CD14-positive monocyte (primary cell): ENCODE data around the gene PKP4. TPM values are rescaled to one million over a fixed set of nuclear protein-coding genes. Genes with fewer than 3 reads are reported as not detected.

Experiments used
- DNase-seq, 3 donors: peaks; one replicate each; pipeline ENCODE4 v3.0.0-alpha.2; 2011 to 2022
- H2AFZ ChIP-seq: 2 replicates; pipeline ENCODE4 v1.6.0; 2012; ENCODE audit warnings: mild to moderate bottlenecking, low read depth, low read length, inconsistent platforms; ENCODE audit not compliant: insufficient read depth, poor library complexity, severe bottlenecking
- H3K27ac ChIP-seq, 2 donors: 1 replicate in 1 of 2; 2 replicates in 1 of 2; pipeline ENCODE4 v1.5.1; 2012 to 2013; ENCODE audit warnings: low read length in 2 of 2, control low read depth in 1 of 2, inconsistent platforms in 1 of 2, low read depth in 1 of 2, mild to moderate bottlenecking in 1 of 2
- H3K27me3 ChIP-seq, 2 donors: one replicate each; pipeline versions ENCODE4 v1.6.0 to v1.6.1; 2011 to 2013; ENCODE audit warnings: low read length in 2 of 2; ENCODE audit not compliant: control insufficient read depth in 2 of 2, insufficient read depth in 2 of 2
- H3K36me3 ChIP-seq, 2 donors: replicated peaks in 1 of 2; 1 replicate in 1 of 2; 2 replicates in 1 of 2; pipeline versions ENCODE4 v1.5.1 to v1.6.1; 2012 to 2013; ENCODE audit warnings: low read length in 2 of 2, control low read depth in 1 of 2, inconsistent platforms in 1 of 2, mild to moderate bottlenecking in 1 of 2; ENCODE audit not compliant: insufficient read depth in 2 of 2, control insufficient read depth in 1 of 2
- H3K4me1 ChIP-seq, 2 donors: 1 replicate in 1 of 2; 2 replicates in 1 of 2; pipeline versions ENCODE4 v1.5.1 to v1.6.1; 2012 to 2013; ENCODE audit warnings: low read length in 2 of 2, control low read depth in 1 of 2, inconsistent platforms in 1 of 2, mild to moderate bottlenecking in 1 of 2, moderate library complexity in 1 of 2; ENCODE audit not compliant: insufficient read depth in 2 of 2, control insufficient read depth in 1 of 2
- H3K4me2 ChIP-seq: replicated peaks from 2 replicates; pipeline ENCODE3; 2012; ENCODE audit warnings: low read length, moderate library complexity, mild to moderate bottlenecking; ENCODE audit not compliant: poor library complexity, severe bottlenecking; ENCODE audit errors: extremely low read depth
- H3K4me3 ChIP-seq, 3 experiments: fragments of 200-600 bp in 1 of 3; sonication (generic) in 1 of 3; replicated peaks in 1 of 3; 1 replicate in 2 of 3; 2 replicates in 1 of 3; pipeline ENCODE4 v1.5.1; 2011 to 2013; ENCODE audit warnings: low read length in 3 of 3, mild to moderate bottlenecking in 3 of 3, control low read depth in 2 of 3, low read depth in 2 of 3, inconsistent platforms in 1 of 3, moderate library complexity in 1 of 3
- H3K79me2 ChIP-seq: 2 replicates; pipeline ENCODE4 v1.6.0; 2012; ENCODE audit warnings: mild to moderate bottlenecking, control low read depth, inconsistent platforms, low read length, moderate library complexity; ENCODE audit not compliant: insufficient read depth
- H3K9ac ChIP-seq: 2 replicates; pipeline ENCODE4 v1.6.0; 2017; ENCODE audit warnings: low read length, mild to moderate bottlenecking; ENCODE audit not compliant: insufficient read depth, poor library complexity, severe bottlenecking
- H3K9me3 ChIP-seq, 2 donors: replicated peaks in 1 of 2; 1 replicate in 1 of 2; 2 replicates in 1 of 2; pipeline versions ENCODE4 v1.5.1 to v1.6.1; 2012 to 2013; ENCODE audit warnings: low read length in 2 of 2, control low read depth in 1 of 2; ENCODE audit not compliant: control insufficient read depth in 1 of 2, insufficient read depth in 1 of 2
- H4K20me1 ChIP-seq: 2 replicates; pipeline ENCODE4 v1.6.0; 2012; ENCODE audit warnings: mild to moderate bottlenecking, low read length, control low read depth, moderate library complexity; ENCODE audit not compliant: insufficient read depth
- H3K27ac Mint-ChIP-seq, 7 donors: one replicate each; pipeline ENCODE4 v1.8.0; 2020; ENCODE audit warnings: mild to moderate bottlenecking in 7 of 7, mixed read lengths in 7 of 7, moderate library complexity in 6 of 7, inconsistent platforms in 2 of 7
- H3K27me3 Mint-ChIP-seq, 3 donors: one replicate each; pipeline ENCODE4 v1.8.0; 2021 to 2022; ENCODE audit warnings: low read depth in 3 of 3, mild to moderate bottlenecking in 3 of 3, mixed read lengths in 3 of 3, moderate library complexity in 3 of 3, inconsistent platforms in 1 of 3
- H3K36me3 Mint-ChIP-seq, 2 donors: one replicate each; pipeline ENCODE4 v1.8.0; 2020; ENCODE audit warnings: mixed read lengths in 2 of 2, inconsistent platforms in 1 of 2, mild to moderate bottlenecking in 1 of 2
- H3K4me1 Mint-ChIP-seq: one replicate; pipeline ENCODE4 v1.8.0; 2020; ENCODE audit warnings: mild to moderate bottlenecking, mixed read lengths
- H3K4me3 Mint-ChIP-seq, 2 donors: one replicate each; pipeline ENCODE4 v1.8.0; 2020; ENCODE audit warnings: mild to moderate bottlenecking in 2 of 2, mixed read lengths in 2 of 2, moderate library complexity in 1 of 2
- H3K9me3 Mint-ChIP-seq, 7 donors: one replicate each; pipeline ENCODE4 v1.8.0; 2020 to 2022; ENCODE audit warnings: mixed read lengths in 7 of 7, mild to moderate bottlenecking in 6 of 7, moderate library complexity in 6 of 7, inconsistent platforms in 2 of 7
- WGBS: methylation state at CpG from one replicate; pipeline ENCODE4 v1.1.5; 2013; ENCODE audit warnings: missing lambda C conversion rate; ENCODE audit not compliant: insufficient coverage; 5-methylcytosine and 5-hydroxymethylcytosine counted together
- intact Hi-C, 2 donors: fragments of 100-400 bp; cut with micrococcal nuclease; formaldehyde crosslinking; loops; one replicate each; pipeline versions ENCODE4 v1.15.0 to v1.15.1; 2023
- polyA plus RNA-seq, 3 donors: library from polyadenylated mRNA; depleted of rRNA in 1 of 3; unstranded in 2 of 3; stranded (reverse) in 1 of 3; fragments of 300-500 nt in 2 of 3; fragments of >200 nt in 1 of 3; fragmentation: Illumina TruSeq in 2 of 3; gene quantifications; 1 replicate in 2 of 3; 2 replicates in 1 of 3; pipeline ENCODE4 v1.2.3, GENCODE V29; 2012 to 2021
- TF ChIP-seq, protein P1 (sequence below): fragments of 200-600 bp; IDR thresholded peaks from one replicate; pipeline ENCODE4 v1.8.0; 2022; ENCODE audit warnings: antibody characterized with exemption, mild to moderate bottlenecking

Gene PKP4
- polyA plus RNA-seq, 3 donors = 0.33 to 9.4 (median 0.73) TPM

- H3K27me3 ChIP-seq = no peaks in the 10 kb centered on the region
- H3K27me3 Mint-ChIP-seq = peaks cover 0 to 2% (median 0%) of the 10 kb centered on the region in 3 donors
- no peaks in the 10 kb centered on the region for H3K79me2 ChIP-seq
- WGBS = no CpG with 5 or more reads among the region's 2 CpGs
- no peak overlapping the region for H3K4me2 ChIP-seq
- no peaks in the 10 kb centered on the region for H4K20me1 ChIP-seq
- peaks cover 0 to 2% (median 0%) of the 10 kb centered on the region in 7 donors for H3K9me3 Mint-ChIP-seq
- intact Hi-C loops = no loop called here
- no peak overlapping the region for H2AFZ ChIP-seq
- no peak overlapping the region for H3K4me3 ChIP-seq
- peaks cover 0 to 21% of the 10 kb centered on the region in 2 donors for H3K36me3 ChIP-seq
- H3K4me3 Mint-ChIP-seq = no peak overlapping the region
- H3K4me1 Mint-ChIP-seq = no peaks in the 10 kb centered on the region
- H3K27ac Mint-ChIP-seq = peak overlapping the region in 1 of 7 donors; percentile 54
- no peak for DNase-seq
- no peak overlapping the region for H3K27ac ChIP-seq
- H3K36me3 Mint-ChIP-seq = peaks cover 10 to 22% of the 10 kb centered on the region in 2 donors
- H3K4me1 ChIP-seq = no peaks in the 10 kb centered on the region
- TF ChIP-seq, protein P1, sequence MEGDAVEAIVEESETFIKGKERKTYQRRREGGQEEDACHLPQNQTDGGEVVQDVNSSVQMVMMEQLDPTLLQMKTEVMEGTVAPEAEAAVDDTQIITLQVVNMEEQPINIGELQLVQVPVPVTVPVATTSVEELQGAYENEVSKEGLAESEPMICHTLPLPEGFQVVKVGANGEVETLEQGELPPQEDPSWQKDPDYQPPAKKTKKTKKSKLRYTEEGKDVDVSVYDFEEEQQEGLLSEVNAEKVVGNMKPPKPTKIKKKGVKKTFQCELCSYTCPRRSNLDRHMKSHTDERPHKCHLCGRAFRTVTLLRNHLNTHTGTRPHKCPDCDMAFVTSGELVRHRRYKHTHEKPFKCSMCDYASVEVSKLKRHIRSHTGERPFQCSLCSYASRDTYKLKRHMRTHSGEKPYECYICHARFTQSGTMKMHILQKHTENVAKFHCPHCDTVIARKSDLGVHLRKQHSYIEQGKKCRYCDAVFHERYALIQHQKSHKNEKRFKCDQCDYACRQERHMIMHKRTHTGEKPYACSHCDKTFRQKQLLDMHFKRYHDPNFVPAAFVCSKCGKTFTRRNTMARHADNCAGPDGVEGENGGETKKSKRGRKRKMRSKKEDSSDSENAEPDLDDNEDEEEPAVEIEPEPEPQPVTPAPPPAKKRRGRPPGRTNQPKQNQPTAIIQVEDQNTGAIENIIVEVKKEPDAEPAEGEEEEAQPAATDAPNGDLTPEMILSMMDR = no peak
- H3K9ac ChIP-seq = no peak overlapping the region
- no peaks in the 10 kb centered on the region for H3K9me3 ChIP-seq
Measured at GRCh38 chr2:158580760-158581159, 124.0 kb downstream of the PKP4 start.

DNA sequence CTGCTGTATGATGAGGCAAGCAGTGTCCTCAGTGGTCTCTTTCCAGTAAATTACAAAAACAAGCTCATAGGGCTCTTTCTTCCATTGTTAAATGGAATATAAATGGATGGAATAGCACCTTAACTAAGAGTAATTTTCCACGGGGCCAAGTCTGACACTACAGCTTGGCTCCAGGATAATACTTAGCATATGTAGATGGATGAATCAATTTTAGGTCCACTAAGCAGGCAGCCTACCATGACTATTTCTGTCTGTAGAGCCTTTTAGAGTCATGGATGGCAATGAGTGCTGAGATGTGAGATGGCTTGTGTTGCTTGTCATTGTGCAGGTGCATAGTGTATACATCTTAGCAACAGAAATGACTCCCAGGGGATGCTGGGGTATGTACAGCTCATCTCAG lies 125.9 kb downstream of the PKP4 start:
- TF ChIP-seq, protein P1 = no peak
- peaks cover 10 to 19% of the 10 kb centered on the region in 2 donors for H3K36me3 Mint-ChIP-seq
- no peak overlapping the region for H3K9ac ChIP-seq
- intact Hi-C loops = no loop called here
- WGBS = 100% methylated on average over 1 of the region's 1 CpG
- H3K36me3 ChIP-seq = peaks cover 0 to 21% of the 10 kb centered on the region in 2 donors
- H3K9me3 ChIP-seq = no peaks in the 10 kb centered on the region
- no peaks in the 10 kb centered on the region for H3K79me2 ChIP-seq
- no peaks in the 10 kb centered on the region for H3K27me3 ChIP-seq
- H3K27ac Mint-ChIP-seq = no peak overlapping the region
- H3K4me3 Mint-ChIP-seq = no peak overlapping the region
- no peaks in the 10 kb centered on the region for H3K4me1 ChIP-seq
- H3K27ac ChIP-seq = no peak overlapping the region
- DNase-seq = no peak
- H3K27me3 Mint-ChIP-seq = no peaks in the 10 kb centered on the region
- H3K4me2 ChIP-seq = no peak overlapping the region
- peaks cover 0 to 2% (median 0%) of the 10 kb centered on the region in 7 donors for H3K9me3 Mint-ChIP-seq
- H4K20me1 ChIP-seq = no peaks in the 10 kb centered on the region
- no peak overlapping the region for H3K4me3 ChIP-seq
- H2AFZ ChIP-seq = no peak overlapping the region
- no peaks in the 10 kb centered on the region for H3K4me1 Mint-ChIP-seq
